ENCODE measurements around the gene EEFSEC. TPM values are rescaled to one million over a fixed set of nuclear protein-coding genes. Genes with fewer than 3 reads are reported as not detected.
A peak's percentile ranks its signal among the peaks of the same experiment; 100 is the strongest.

Gene EEFSEC
- total and polyA plus RNA-seq, 2 experiments from 2014 or later: 26.7 to 47.9 TPM

DNA sequence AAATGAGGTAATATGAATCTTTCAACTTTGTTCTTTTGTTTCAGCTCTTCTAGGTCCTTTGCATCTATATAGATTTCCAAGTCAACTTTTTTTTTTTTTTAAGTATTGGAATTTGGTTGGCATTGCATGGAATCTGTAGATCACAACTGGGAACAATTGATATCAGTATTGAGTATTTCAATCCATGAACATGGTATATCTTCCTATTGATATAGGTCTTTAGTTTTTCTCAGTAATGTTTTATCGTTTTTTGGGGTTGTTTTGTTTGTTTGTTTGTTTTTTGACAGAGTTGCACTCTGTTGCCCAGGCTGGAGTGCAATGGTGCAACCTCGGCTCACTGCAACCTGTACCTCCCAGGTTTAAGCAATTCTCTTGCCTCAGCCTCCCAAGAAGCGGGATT, 137.2 kb downstream of the EEFSEC start:
- no peak for DNase-seq (ENCODE audit: low read depth in 1 of 2, low spot score in 1 of 2)
- Histone ChIP-seq H3K27me3 (no peaks in the 10 kb centered on the region), H3K27ac (no peak overlapping the region), H3K36me3 (no peaks in the 10 kb centered on the region), H3K9me3 (ENCODE audit: low read depth) (no peaks in the 10 kb centered on the region), H3K4me3 (no peak overlapping the region), H3K4me1 (ENCODE audit: low read depth) (peaks cover 8% of the 10 kb centered on the region)
- TF ChIP-seq, protein P1, sequence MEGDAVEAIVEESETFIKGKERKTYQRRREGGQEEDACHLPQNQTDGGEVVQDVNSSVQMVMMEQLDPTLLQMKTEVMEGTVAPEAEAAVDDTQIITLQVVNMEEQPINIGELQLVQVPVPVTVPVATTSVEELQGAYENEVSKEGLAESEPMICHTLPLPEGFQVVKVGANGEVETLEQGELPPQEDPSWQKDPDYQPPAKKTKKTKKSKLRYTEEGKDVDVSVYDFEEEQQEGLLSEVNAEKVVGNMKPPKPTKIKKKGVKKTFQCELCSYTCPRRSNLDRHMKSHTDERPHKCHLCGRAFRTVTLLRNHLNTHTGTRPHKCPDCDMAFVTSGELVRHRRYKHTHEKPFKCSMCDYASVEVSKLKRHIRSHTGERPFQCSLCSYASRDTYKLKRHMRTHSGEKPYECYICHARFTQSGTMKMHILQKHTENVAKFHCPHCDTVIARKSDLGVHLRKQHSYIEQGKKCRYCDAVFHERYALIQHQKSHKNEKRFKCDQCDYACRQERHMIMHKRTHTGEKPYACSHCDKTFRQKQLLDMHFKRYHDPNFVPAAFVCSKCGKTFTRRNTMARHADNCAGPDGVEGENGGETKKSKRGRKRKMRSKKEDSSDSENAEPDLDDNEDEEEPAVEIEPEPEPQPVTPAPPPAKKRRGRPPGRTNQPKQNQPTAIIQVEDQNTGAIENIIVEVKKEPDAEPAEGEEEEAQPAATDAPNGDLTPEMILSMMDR (IDR thresholded peaks at IDR 0.05; ENCODE audit: low read depth, low read length): no peak

DNA sequence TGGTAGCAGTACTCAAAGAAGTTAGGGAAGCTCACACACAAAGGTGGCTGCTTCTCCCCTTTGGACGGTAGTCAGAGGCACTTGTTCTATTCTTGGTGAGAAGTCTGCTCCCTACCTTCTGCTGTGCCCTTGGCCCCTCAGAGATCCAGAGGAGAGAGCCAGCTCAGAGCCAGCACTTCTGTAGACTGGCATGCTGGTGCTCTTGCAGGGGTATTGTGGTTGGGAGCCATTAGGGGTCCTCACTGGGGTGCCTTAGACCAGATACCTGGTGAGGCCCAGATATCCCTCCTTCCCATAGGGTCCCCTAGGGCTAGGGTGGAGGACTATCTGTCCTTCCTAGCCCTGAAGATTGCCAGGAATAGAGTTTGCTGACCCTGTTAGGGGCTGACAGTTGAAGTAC, 140.6 kb downstream of the EEFSEC start:
- no peak overlapping the region for H3K4me3 ChIP-seq
- no peaks in the 10 kb centered on the region for H3K36me3 ChIP-seq
- no peaks in the 10 kb centered on the region for H3K27me3 ChIP-seq
- DNase-seq (ENCODE audit: low read depth in 1 of 2, low spot score in 1 of 2): no peak
- TF ChIP-seq, protein P1 (IDR thresholded peaks at IDR 0.05; ENCODE audit: low read depth, low read length): no peak
- H3K27ac ChIP-seq: peak overlapping the region; percentile 58
- no peaks in the 10 kb centered on the region for H3K9me3 ChIP-seq (ENCODE audit: low read depth)
- peaks cover 8% of the 10 kb centered on the region for H3K4me1 ChIP-seq (ENCODE audit: low read depth)

DNA sequence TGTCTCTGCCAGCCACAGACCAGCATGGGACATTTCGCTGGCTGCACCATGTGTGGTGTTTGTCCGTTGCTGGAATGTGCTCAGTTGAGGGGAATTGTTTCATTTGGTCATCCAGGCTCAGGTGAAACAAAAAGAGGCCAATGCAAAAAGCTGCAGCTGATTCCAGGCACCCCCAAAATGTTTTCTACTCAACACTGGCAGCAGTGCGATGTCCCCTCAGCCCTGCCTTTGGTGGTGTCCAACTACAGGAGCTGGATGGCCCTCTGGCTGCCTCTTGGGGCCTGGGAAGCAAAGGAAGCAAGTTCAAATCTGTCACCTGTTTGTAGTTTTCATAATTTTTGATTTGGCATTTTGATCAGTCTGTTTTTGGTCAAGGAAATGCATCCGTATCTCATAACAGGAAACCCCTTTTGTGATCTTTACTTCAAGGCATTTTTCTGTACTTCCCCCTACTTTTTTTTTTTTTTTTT, 141.8 kb downstream of the EEFSEC start:
- no peak overlapping the region for H3K27ac ChIP-seq
- no peaks in the 10 kb centered on the region for H3K9me3 ChIP-seq (ENCODE audit: low read depth)
- peaks cover 8% of the 10 kb centered on the region for H3K4me1 ChIP-seq (ENCODE audit: low read depth)
- no peak for DNase-seq (ENCODE audit: low read depth in 1 of 2, low spot score in 1 of 2)
- H3K27me3 ChIP-seq: no peaks in the 10 kb centered on the region
- no peak overlapping the region for H3K4me3 ChIP-seq
- TF ChIP-seq, protein P1 (IDR thresholded peaks at IDR 0.05; ENCODE audit: low read depth, low read length): no peak
- H3K36me3 ChIP-seq: no peaks in the 10 kb centered on the region

DNA sequence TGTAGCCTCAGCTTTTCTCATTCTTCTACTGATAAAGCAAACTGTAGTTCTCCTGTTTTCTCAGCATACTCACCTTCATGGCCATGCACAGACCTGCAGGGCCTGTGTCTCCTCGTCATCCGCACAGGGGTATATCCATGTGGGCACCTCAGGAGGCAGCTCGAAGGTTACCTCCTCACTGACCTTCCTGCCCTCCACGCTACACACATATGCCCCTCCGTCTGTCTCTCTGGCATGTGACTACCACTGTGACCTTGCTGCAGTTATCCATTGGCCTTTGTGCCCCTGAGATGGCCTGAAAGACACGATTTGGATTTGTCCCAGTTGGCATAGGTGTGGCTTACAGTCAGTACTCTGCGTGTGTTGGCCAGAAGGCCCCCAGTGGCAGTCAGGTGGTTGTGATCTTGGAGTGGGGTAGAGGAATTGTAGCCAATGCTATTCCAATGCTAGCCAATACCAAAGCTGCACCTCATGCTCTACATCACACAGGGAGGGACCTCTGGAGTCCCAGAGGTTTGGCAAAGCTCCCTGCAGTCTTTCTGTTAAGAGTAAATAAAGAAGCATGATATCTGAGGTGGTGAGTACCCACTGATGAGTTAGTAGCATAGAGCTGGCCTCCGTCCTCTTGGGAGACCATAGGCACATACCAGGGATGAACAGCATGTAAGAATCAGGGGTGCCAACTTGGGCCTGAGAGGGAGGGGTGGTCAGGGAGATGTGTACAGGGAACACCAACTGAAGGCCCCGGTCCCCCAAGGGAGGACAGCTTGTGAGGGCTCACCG, 143.4 kb downstream of the EEFSEC start:
- Histone ChIP-seq H3K9me3 (ENCODE audit: low read depth) (no peaks in the 10 kb centered on the region), H3K27me3 (no peaks in the 10 kb centered on the region), H3K27ac (no peak overlapping the region), H3K36me3 (no peaks in the 10 kb centered on the region), H3K4me1 (ENCODE audit: low read depth) (peaks cover 8% of the 10 kb centered on the region), H3K4me3 (no peak overlapping the region)
- DNase-seq (ENCODE audit: low read depth in 1 of 2, low spot score in 1 of 2): no peak
- TF ChIP-seq, protein P1 (IDR thresholded peaks at IDR 0.05; ENCODE audit: low read depth, low read length): no peak

DNA sequence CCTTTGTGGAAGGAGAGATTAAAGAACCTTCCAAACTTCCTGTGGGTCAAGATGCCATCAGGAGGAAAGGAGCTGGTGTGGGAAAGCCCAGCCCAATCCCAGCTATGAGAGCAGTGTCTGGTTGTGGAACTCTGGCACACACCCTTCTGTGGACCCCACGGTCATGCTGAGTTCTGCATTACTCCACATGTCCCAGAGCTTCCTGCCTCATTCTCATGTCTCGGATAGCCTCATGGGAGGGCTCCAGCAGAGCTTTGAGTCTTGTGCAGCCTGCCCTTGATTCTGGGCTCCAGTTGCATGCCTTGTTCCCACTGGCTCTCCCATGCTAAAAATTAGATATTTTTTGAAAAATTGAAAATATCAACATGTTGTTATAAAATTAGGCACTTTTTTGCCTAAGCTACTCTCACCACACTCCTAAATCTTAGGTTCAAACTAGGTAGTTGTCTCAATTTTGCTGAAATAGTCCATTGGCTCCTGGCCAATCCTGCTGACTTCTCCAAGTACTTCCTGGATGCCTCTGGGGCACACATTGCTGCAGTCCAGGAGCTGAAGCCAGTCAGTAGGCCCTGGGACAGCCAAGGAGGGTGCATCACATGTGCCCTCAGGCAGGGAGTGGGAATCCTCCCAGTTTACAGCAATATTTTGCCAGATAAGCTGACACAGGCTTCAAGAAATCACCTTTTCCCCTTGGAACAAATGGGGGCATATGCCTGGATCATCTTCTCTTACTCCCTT, 144.3 kb downstream of the EEFSEC start:
- Histone ChIP-seq H3K27me3 (no peaks in the 10 kb centered on the region), H3K36me3 (no peaks in the 10 kb centered on the region), H3K4me3 (no peak overlapping the region), H3K27ac (no peak overlapping the region), H3K9me3 (ENCODE audit: low read depth) (no peaks in the 10 kb centered on the region), H3K4me1 (ENCODE audit: low read depth) (peaks cover 8% of the 10 kb centered on the region)
- DNase-seq (ENCODE audit: low read depth in 1 of 2, low spot score in 1 of 2): peak; percentile 30 to 52
- TF ChIP-seq, protein P1 (IDR thresholded peaks at IDR 0.05; ENCODE audit: low read depth, low read length): no peak

Data from cardiac muscle cell (in vitro differentiated cells and primary cell).